ENCODE data around the gene FAM180A. TPM values are rescaled to one million over a fixed set of nuclear protein-coding genes. Genes with fewer than 3 reads are reported as not detected.

FAM180A gene
- total and polyA plus RNA-seq, 7 donors: 0.07 to 1.8 (median 0.13) TPM; not detected in 2

DNA sequence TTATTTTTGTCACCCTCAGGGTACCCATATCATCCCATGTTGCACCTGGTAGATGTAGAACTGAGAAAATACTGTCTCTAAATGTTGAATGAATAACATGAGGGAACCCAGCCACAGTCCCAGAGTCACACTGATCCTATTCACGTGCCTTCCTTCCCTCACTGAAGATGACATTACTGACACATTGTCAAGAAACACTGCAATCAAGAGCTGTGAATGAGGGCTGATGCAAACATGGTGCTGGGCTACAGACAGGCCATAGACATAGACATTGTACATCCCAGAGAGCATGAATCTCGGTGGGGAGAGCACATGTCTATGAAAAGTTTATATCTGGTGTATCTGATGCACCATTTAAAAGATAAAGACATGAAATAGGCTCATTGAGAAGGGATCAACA, 30.4 kb downstream of the FAM180A start:
- no peak overlapping the region for H3K4me3 ChIP-seq
- DNase-seq: no peak
- H3K36me3 ChIP-seq (ENCODE audit: insufficient read depth in 1 of 2, low read depth in 1 of 2): no peaks in the 10 kb centered on the region
- WGBS, 3 donors: 94 to 100% (median 95%) methylated on average over 2 of the region's 2 CpGs
- intact Hi-C loops (cut with DNase I): no loop called here
- no peaks in the 10 kb centered on the region for H3K9me3 ChIP-seq
- TF ChIP-seq, protein P1, sequence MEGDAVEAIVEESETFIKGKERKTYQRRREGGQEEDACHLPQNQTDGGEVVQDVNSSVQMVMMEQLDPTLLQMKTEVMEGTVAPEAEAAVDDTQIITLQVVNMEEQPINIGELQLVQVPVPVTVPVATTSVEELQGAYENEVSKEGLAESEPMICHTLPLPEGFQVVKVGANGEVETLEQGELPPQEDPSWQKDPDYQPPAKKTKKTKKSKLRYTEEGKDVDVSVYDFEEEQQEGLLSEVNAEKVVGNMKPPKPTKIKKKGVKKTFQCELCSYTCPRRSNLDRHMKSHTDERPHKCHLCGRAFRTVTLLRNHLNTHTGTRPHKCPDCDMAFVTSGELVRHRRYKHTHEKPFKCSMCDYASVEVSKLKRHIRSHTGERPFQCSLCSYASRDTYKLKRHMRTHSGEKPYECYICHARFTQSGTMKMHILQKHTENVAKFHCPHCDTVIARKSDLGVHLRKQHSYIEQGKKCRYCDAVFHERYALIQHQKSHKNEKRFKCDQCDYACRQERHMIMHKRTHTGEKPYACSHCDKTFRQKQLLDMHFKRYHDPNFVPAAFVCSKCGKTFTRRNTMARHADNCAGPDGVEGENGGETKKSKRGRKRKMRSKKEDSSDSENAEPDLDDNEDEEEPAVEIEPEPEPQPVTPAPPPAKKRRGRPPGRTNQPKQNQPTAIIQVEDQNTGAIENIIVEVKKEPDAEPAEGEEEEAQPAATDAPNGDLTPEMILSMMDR (IDR thresholded peaks at IDR 0.05): no peak
- H3K27me3 ChIP-seq (ENCODE audit: insufficient read depth in 3 of 3, low read length in 2 of 3): no peaks in the 10 kb centered on the region
- H3K4me1 ChIP-seq: no peaks in the 10 kb centered on the region
- ATAC-seq: no peak
- H3K27ac ChIP-seq: no peak overlapping the region

DNA sequence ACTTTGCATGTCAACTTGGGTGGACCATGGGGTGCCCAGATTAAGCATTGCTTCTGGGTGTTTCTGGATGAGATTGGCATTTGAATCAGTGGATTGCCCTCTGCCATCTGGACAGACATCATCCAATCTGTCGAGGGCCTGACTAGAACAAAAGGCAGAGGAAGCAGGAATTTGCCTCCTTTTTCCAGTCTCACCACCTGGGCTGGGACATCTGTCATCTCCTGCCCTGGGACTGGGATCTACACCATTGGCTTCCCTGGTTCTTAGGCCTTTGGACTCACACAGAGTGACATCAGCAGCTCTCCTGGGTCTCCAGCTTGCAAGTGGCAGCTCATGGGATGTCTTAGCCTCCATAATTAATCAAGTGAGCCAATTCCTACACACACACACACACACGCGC, 30.9 kb downstream of the FAM180A start:
- Histone ChIP-seq H3K27me3 (ENCODE audit: insufficient read depth in 3 of 3, low read length in 2 of 3) (no peaks in the 10 kb centered on the region), H3K4me1 (no peaks in the 10 kb centered on the region), H3K27ac (no peak overlapping the region), H3K9me3 (no peaks in the 10 kb centered on the region), H3K4me3 (no peak overlapping the region), H3K36me3 (ENCODE audit: insufficient read depth in 1 of 2, low read depth in 1 of 2) (no peaks in the 10 kb centered on the region)
- 62 to 75% (median 66%) methylated on average over 3 of the region's 3 CpGs for WGBS, 3 donors
- DNase-seq (no peak), ATAC-seq (no peak)
- intact Hi-C loops (cut with DNase I): no loop called here
- TF ChIP-seq, protein P1 (IDR thresholded peaks at IDR 0.05): no peak

DNA sequence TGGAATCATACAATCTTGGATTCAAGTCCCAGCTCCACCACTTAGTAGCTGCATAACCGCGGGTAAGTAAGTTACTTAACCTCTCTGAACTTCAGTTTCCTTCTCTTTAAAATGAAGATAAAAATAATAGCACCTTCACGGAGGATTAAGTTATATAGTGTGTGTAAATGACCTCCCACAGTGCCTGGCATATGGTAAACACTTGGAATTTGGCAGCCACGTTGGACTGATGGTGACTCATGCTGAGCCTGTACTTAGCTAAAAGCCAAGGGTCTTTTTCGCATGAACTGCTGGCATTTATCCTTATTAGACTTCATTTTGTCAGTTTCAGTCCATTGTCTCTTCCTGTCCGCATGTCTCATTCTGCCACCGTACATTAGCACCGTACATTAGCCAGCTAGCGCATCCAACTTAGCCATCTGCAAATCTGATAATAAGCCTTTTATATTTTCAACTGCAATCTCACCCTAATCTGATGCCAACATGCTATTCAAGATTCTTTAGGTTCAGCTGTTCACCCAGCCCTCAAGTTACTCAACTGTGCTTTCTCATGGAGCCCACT, 31.9 kb downstream of the FAM180A start:
- Histone ChIP-seq H3K9me3 (no peaks in the 10 kb centered on the region), H3K27me3 (ENCODE audit: insufficient read depth in 3 of 3, low read length in 2 of 3) (no peaks in the 10 kb centered on the region), H3K4me3 (no peak overlapping the region), H3K4me1 (no peaks in the 10 kb centered on the region), H3K27ac (no peak overlapping the region), H3K36me3 (ENCODE audit: insufficient read depth in 1 of 2, low read depth in 1 of 2) (no peaks in the 10 kb centered on the region)
- WGBS, 3 donors: 25 to 33% (median 30%) methylated on average over 9 of the region's 9 CpGs
- TF ChIP-seq, protein P1 (IDR thresholded peaks at IDR 0.05): no peak
- ATAC-seq: peak in 1 of 4 donors; percentile 41
- intact Hi-C loops (cut with DNase I): no loop called here
- DNase-seq: no peak

DNA sequence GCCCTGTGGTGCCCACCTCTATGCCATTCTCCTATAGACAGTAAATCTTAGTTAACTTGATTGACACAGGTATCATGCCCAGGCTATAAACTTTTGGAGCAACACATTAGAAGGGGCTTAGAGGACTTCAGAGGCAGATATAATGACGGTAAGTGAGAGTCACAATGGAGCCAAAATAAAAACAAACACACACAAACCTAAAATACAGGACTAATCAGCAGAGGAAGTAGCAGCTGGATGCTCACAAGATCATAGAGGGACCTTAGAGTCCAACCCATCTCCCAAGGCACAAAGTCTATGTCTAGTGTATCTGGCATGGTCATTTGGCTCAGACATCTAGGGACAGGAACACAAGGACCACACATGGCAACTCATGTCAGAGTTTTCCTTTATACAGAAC, 32.9 kb downstream of the FAM180A start:
- no peak overlapping the region for H3K4me3 ChIP-seq
- TF ChIP-seq, protein P1 (IDR thresholded peaks at IDR 0.05): no peak
- H3K4me1 ChIP-seq: no peaks in the 10 kb centered on the region
- no peaks in the 10 kb centered on the region for H3K36me3 ChIP-seq (ENCODE audit: insufficient read depth in 1 of 2, low read depth in 1 of 2)
- intact Hi-C loops (cut with DNase I): no loop called here
- no peak overlapping the region for H3K27ac ChIP-seq
- ATAC-seq: no peak
- 56 to 70% (median 68%) methylated on average over 1 of the region's 1 CpG for WGBS, 3 donors
- DNase-seq: no peak
- H3K9me3 ChIP-seq: no peaks in the 10 kb centered on the region
- no peaks in the 10 kb centered on the region for H3K27me3 ChIP-seq (ENCODE audit: insufficient read depth in 3 of 3, low read length in 2 of 3)

DNA sequence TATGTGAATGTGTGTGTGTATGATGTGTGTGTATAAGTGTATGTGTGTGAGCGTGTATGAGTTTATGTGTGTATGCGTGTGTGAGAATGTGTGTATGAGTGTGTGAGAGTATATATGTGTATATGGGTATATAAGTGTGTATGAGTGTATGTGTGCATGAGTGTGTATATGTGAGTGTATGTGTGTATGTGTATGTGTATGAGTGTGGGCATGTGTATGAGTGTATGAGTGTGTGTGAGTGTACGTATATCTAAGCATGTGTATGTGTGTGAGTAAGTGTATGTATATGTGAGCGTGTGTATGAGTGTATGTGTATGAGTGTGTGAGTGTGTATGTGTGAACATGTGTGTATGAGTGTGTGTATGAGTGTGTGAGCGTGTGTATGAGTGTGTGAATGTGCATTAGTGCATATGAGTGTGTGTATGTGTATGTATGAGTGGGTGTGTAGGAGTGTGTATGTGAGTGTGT, 33.5 kb downstream of the FAM180A start:
- WGBS, 3 donors: 98 to 99% (median 98%) methylated on average over 5 of the region's 5 CpGs
- TF ChIP-seq, protein P1 (IDR thresholded peaks at IDR 0.05): no peak
- Histone ChIP-seq H3K4me3 (no peak overlapping the region), H3K36me3 (ENCODE audit: insufficient read depth in 1 of 2, low read depth in 1 of 2) (no peaks in the 10 kb centered on the region), H3K4me1 (no peaks in the 10 kb centered on the region), H3K27ac (no peak overlapping the region), H3K27me3 (ENCODE audit: insufficient read depth in 3 of 3, low read length in 2 of 3) (no peaks in the 10 kb centered on the region), H3K9me3 (no peaks in the 10 kb centered on the region)
- no peak for DNase-seq
- intact Hi-C loops (cut with DNase I): no loop called here
- no peak for ATAC-seq
